T-cell (primary cell): ENCODE data around the gene CARMIL3. TPM values are rescaled to one million over a fixed set of nuclear protein-coding genes. Genes with fewer than 3 reads are reported as not detected.

Source experiments
- ATAC-seq, 4 experiments: fragments of 200-7000 bp in 3 of 4; fragments of 150-1000 bp in 1 of 4; cut with Tn5 transposase; replicated peaks in 1 of 4; 1 replicate in 3 of 4; 2 replicates in 1 of 4; pipeline ENCODE4 v1.10.0; 2021; ENCODE audit warnings: moderate library complexity in 3 of 4, mild to moderate bottlenecking in 2 of 4, moderate number of reproducible peaks in 1 of 4
- CTCF ChIA-PET, 2 donors: fragments of 300-600 bp; sonication (Branson Sonifier 250); formaldehyde crosslinking; loops; one replicate each; lab custom pipeline; 2022; ENCODE audit warnings: antibody characterized with exemption in 2 of 2; lab: Charles Lee
- POLR2A ChIA-PET, 2 donors: fragments of 300-600 bp; sonication (Branson Sonifier 250); formaldehyde crosslinking; loops; one replicate each; lab custom pipeline; 2022; ENCODE audit warnings: antibody characterized with exemption in 2 of 2; lab: Charles Lee
- DNase-seq, 35 experiments: peaks; one replicate each; pipeline versions ENCODE4 v3.0.0 to v3.0.0-alpha.2; 2013 to 2023
- H3K27ac ChIP-seq: one replicate; pipeline ENCODE4 v1.5.1; 2013; ENCODE audit warnings: low read length
- H3K27me3 ChIP-seq, 2 experiments: replicated peaks in 1 of 2; 1 replicate in 1 of 2; 2 replicates in 1 of 2; pipeline versions ENCODE4 v1.6.1 to v1.7.0; 2013; ENCODE audit warnings: low read length in 1 of 2, mixed read lengths in 1 of 2; ENCODE audit not compliant: control insufficient read depth in 2 of 2, insufficient read depth in 2 of 2; ENCODE audit errors: extremely low read depth in 1 of 2
- H3K36me3 ChIP-seq, 2 donors: 1 replicate in 1 of 2; 2 replicates in 1 of 2; pipeline versions ENCODE4 v1.6.1 to v1.7.0; 2013; ENCODE audit warnings: low read length in 1 of 2; ENCODE audit not compliant: control insufficient read depth in 2 of 2, insufficient read depth in 1 of 2; ENCODE audit errors: extremely low read depth in 1 of 2
- H3K4me1 ChIP-seq, 2 experiments: 1 replicate in 1 of 2; 2 replicates in 1 of 2; pipeline versions ENCODE4 v1.6.1 to v1.7.0; 2013; ENCODE audit warnings: low read length in 2 of 2, mixed read lengths in 1 of 2; ENCODE audit not compliant: insufficient read depth in 2 of 2, control insufficient read depth in 1 of 2; ENCODE audit errors: extremely low read depth in 1 of 2
- H3K4me3 ChIP-seq, 2 donors: 1 replicate in 1 of 2; 2 replicates in 1 of 2; pipeline versions ENCODE4 v1.5.1 to v1.7.0; 2013; ENCODE audit warnings: mild to moderate bottlenecking in 2 of 2, low read length in 1 of 2, moderate library complexity in 1 of 2; ENCODE audit not compliant: control insufficient read depth in 1 of 2; ENCODE audit errors: extremely low read depth in 1 of 2
- H3K9me3 ChIP-seq: 2 replicates; pipeline ENCODE4 v1.7.0; 2013
- H3K27ac Mint-ChIP-seq, 2 donors: one replicate each; pipeline ENCODE4 v1.8.0; 2020 to 2021; ENCODE audit warnings: mild to moderate bottlenecking in 2 of 2, mixed read lengths in 2 of 2
- H3K27me3 Mint-ChIP-seq, 2 donors: one replicate each; pipeline ENCODE4 v1.8.0; 2021 to 2022; ENCODE audit warnings: mixed read lengths in 2 of 2
- H3K36me3 Mint-ChIP-seq: one replicate; pipeline ENCODE4 v1.8.0; 2021; ENCODE audit warnings: mixed read lengths
- H3K4me1 Mint-ChIP-seq, 3 donors: one replicate each; pipeline ENCODE4 v1.8.0; 2020 to 2022; ENCODE audit warnings: mixed read lengths in 3 of 3, mild to moderate bottlenecking in 1 of 3
- H3K4me3 Mint-ChIP-seq, 3 donors: one replicate each; pipeline ENCODE4 v1.8.0; 2020 to 2022; ENCODE audit warnings: mild to moderate bottlenecking in 3 of 3, mixed read lengths in 3 of 3, moderate library complexity in 3 of 3
- H3K9me3 Mint-ChIP-seq, 3 donors: one replicate each; pipeline ENCODE4 v1.8.0; 2020 to 2022; ENCODE audit warnings: mixed read lengths in 3 of 3
- WGBS: methylation state at CpG from one replicate; pipeline ENCODE4 v1.1.5; 2013; ENCODE audit warnings: missing lambda C conversion rate; ENCODE audit not compliant: insufficient coverage; 5-methylcytosine and 5-hydroxymethylcytosine counted together
- total RNA-seq, 35 experiments: library from RNA in 6 of 35; stranded (reverse) in 6 of 35; fragments of 120-200 nt in 1 of 35; gene quantifications; one replicate each; pipeline versions ENCODE4 v1.2.1 to v1.2.4 and lab custom pipeline; 2013 to 2026

The CARMIL3 gene
- total RNA-seq, 5 donors from 2014 or later (not counting 1 experiment from before 2014, with no cell fraction given): 0.38 to 1.9 (median 0.59) TPM

GRCh38 chr14:24088095-24088494, 36.3 kb downstream of the CARMIL3 start:
- DNase-seq (no peak), ATAC-seq (no peak)
- Histone ChIP-seq H3K4me1 (peaks cover 0 to 5% of the 10 kb centered on the region in 2 experiments), H3K4me3 (no peak overlapping the region), H3K9me3 (no peaks in the 10 kb centered on the region), H3K27ac (no peak overlapping the region), H3K27me3 (no peaks in the 10 kb centered on the region), H3K36me3 (no peaks in the 10 kb centered on the region)
- ChIA-PET CTCF (interaction anchor here (0.7 kb wide), 3 partner anchors 7 to 402 kb away, joined by 4 to 8 read pairs (median 5); no protein-coding TSS in a partner anchor), POLR2A (no interaction called here)
- H3K4me1 Mint-ChIP-seq: peaks cover 5 to 18% (median 13%) of the 10 kb centered on the region in 3 donors
- H3K36me3 Mint-ChIP-seq: no peaks in the 10 kb centered on the region
- WGBS: 69% methylated on average over 2 of the region's 2 CpGs
- no peak overlapping the region for H3K4me3 Mint-ChIP-seq
- H3K27ac Mint-ChIP-seq: no peak overlapping the region
- H3K9me3 Mint-ChIP-seq: no peaks in the 10 kb centered on the region
- no peaks in the 10 kb centered on the region for H3K27me3 Mint-ChIP-seq

DNA sequence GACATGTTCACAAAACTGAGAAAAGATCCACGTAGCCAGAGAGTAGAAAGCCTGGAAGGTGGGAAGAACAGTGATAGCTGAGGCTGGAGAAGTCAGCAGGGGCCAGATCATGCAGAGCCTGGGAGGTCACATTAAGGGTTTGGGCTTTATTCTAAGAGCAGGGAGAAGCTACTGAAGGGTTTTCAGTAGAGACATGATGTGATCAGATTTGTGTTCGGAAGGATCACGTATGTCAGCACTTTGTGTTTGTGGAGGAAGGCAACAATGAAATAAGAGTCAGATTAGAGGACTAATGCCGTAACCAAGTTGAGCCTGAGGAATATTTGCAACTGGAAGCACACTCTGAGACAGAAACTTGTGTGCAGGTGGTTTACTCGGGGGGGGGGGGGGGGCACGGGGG, 38.1 kb downstream of the CARMIL3 start:
- peaks cover 12 to 31% (median 21%) of the 10 kb centered on the region in 3 donors for H3K4me1 Mint-ChIP-seq
- ChIA-PET CTCF (interaction anchor here (0.6 to 7.6 kb wide), 14 partner anchors 8 to 501 kb away, joined by 3 to 96 read pairs (median 5); partner anchors contain the start of gene IRF9 (in 1 of the 2)), POLR2A (no interaction called here)
- no peaks in the 10 kb centered on the region for H3K27me3 ChIP-seq
- no peaks in the 10 kb centered on the region for H3K9me3 Mint-ChIP-seq
- peaks cover 0 to 16% of the 10 kb centered on the region in 2 experiments for H3K4me1 ChIP-seq
- no peak overlapping the region for H3K27ac Mint-ChIP-seq
- DNase-seq (no peak), ATAC-seq (no peak)
- no peaks in the 10 kb centered on the region for H3K36me3 Mint-ChIP-seq
- no peaks in the 10 kb centered on the region for H3K9me3 ChIP-seq
- H3K27me3 Mint-ChIP-seq: no peaks in the 10 kb centered on the region
- H3K27ac ChIP-seq: no peak overlapping the region
- no peak overlapping the region for H3K4me3 Mint-ChIP-seq
- 100% methylated on average over 3 of the region's 6 CpGs for WGBS
- H3K4me3 ChIP-seq: no peak overlapping the region
- H3K36me3 ChIP-seq: no peaks in the 10 kb centered on the region

- Mint-ChIP-seq H3K27me3 (no peaks in the 10 kb centered on the region), H3K4me1 (peaks cover 28 to 46% (median 39%) of the 10 kb centered on the region in 3 donors), H3K4me3 (peak overlapping the region; percentile 93 to 97 (median 96)), H3K27ac (peak overlapping the region; percentile 91 to 98), H3K9me3 (no peaks in the 10 kb centered on the region), H3K36me3 (peaks cover 4% of the 10 kb centered on the region)
- ChIA-PET CTCF (interaction anchor here (1.0 to 7.6 kb wide), 3 partner anchors 11 to 22 kb away, joined by 5 to 96 read pairs (median 17); partner anchors contain the start of genes DCAF11 (in 1 of the 2) and NRL (in 1 of the 2)), POLR2A (interaction anchor here in 1 of 2 donors (0.6 kb wide), 2 partner anchors 12 to 15 kb away, joined by 3 read pairs; no protein-coding TSS in a partner anchor)
- no peak for DNase-seq
- Histone ChIP-seq H3K36me3 (peaks cover 0 to under 1% of the 10 kb centered on the region in 2 donors), H3K4me3 (no peak overlapping the region), H3K27me3 (no peaks in the 10 kb centered on the region), H3K27ac (no peak overlapping the region), H3K4me1 (peaks cover 5 to 26% of the 10 kb centered on the region in 2 experiments), H3K9me3 (no peaks in the 10 kb centered on the region)
- ATAC-seq: no peak
Observed at GRCh38 chr14:24092110-24092504, 40.3 kb downstream of the CARMIL3 start.

GRCh38 chr14:24092505-24093206, 40.8 kb downstream of the CARMIL3 start:
- Histone ChIP-seq H3K9me3 (no peaks in the 10 kb centered on the region), H3K4me1 (peaks cover 5 to 26% of the 10 kb centered on the region in 2 experiments), H3K27ac (no peak overlapping the region), H3K4me3 (no peak overlapping the region), H3K36me3 (peaks cover 0 to 2% of the 10 kb centered on the region in 2 donors), H3K27me3 (no peaks in the 10 kb centered on the region)
- Mint-ChIP-seq H3K36me3 (peaks cover 4% of the 10 kb centered on the region), H3K4me1 (peaks cover 28 to 46% (median 39%) of the 10 kb centered on the region in 3 donors), H3K27ac (peak overlapping the region; percentile 91 to 98), H3K9me3 (no peaks in the 10 kb centered on the region), H3K4me3 (peak overlapping the region; percentile 93 to 97 (median 96)), H3K27me3 (no peaks in the 10 kb centered on the region)
- ATAC-seq (no peak), DNase-seq (no peak)
- CTCF ChIA-PET: interaction anchor here in 1 of 2 donors (1.0 to 7.6 kb wide), 2 partner anchors 16 to 22 kb away, joined by 5 to 96 read pairs; partner anchors contain the start of genes DCAF11 and NRL
- 100% methylated on average over 2 of the region's 4 CpGs for WGBS
- POLR2A ChIA-PET: interaction anchor here in 1 of 2 donors (0.7 kb wide), 1 partner anchor 790 kb away, joined by 3 read pairs; no protein-coding TSS in a partner anchor

- POLR2A ChIA-PET: interaction anchor here in 1 of 2 donors (0.6 to 0.7 kb wide), 3 partner anchors 10 to 790 kb away, joined by 3 to 4 read pairs (median 3); no protein-coding TSS in a partner anchor
- 89% methylated on average over 18 of the region's 19 CpGs for WGBS
- peaks cover 2 to 5% of the 10 kb centered on the region in 2 donors for H3K36me3 ChIP-seq
- no peak for DNase-seq
- CTCF ChIA-PET: interaction anchor here in 1 of 2 donors (1.0 to 7.6 kb wide), 2 partner anchors 15 to 21 kb away, joined by 5 to 96 read pairs; partner anchors contain the start of genes DCAF11 and NRL
- H3K9me3 ChIP-seq: no peaks in the 10 kb centered on the region
- H3K27ac ChIP-seq: peak overlapping the region; percentile 83
- no peaks in the 10 kb centered on the region for H3K27me3 ChIP-seq
- peaks cover 28 to 46% (median 39%) of the 10 kb centered on the region in 3 donors for H3K4me1 Mint-ChIP-seq
- H3K9me3 Mint-ChIP-seq: no peaks in the 10 kb centered on the region
- peak overlapping the region; percentile 91 to 98 for H3K27ac Mint-ChIP-seq
- peak overlapping the region; percentile 93 to 97 (median 96) for H3K4me3 Mint-ChIP-seq
- H3K4me1 ChIP-seq: peaks cover 5 to 26% of the 10 kb centered on the region in 2 experiments
- ATAC-seq: no peak
- H3K36me3 Mint-ChIP-seq: peaks cover 4% of the 10 kb centered on the region
- H3K4me3 ChIP-seq: peak overlapping the region; percentile 79 to 92
- no peaks in the 10 kb centered on the region for H3K27me3 Mint-ChIP-seq
Observed at GRCh38 chr14:24093207-24093900, 41.5 kb downstream of the CARMIL3 start.
